Liver (tissue), 9 donors: ENCODE results near the gene NFATC2. TPM values are rescaled to one million over a fixed set of nuclear protein-coding genes. Genes with fewer than 3 reads are reported as not detected.

Experiments used
- DNase-seq: peaks from one replicate; pipeline ENCODE4 v3.0.0-alpha.2; 2017; ENCODE audit warnings: low spot score
- H3K27ac ChIP-seq, 2 donors: one replicate each; pipeline ENCODE4 v1.7.0; 2013; ENCODE audit warnings: inconsistent platforms in 2 of 2, low read length in 2 of 2, control low read depth in 1 of 2, low read depth in 1 of 2, mild to moderate bottlenecking in 1 of 2
- H3K27me3 ChIP-seq, 4 donors: one replicate each; pipeline versions ENCODE4 v1.6.1 to v1.7.0; 2013; ENCODE audit warnings: low read length in 3 of 4, inconsistent platforms in 1 of 4, mild to moderate bottlenecking in 1 of 4, moderate library complexity in 1 of 4; ENCODE audit not compliant: control insufficient read depth in 4 of 4, insufficient read depth in 4 of 4
- H3K36me3 ChIP-seq, 4 donors: one replicate each; pipeline versions ENCODE4 v1.6.1 to v1.7.0; 2013; ENCODE audit warnings: low read length in 3 of 4, mild to moderate bottlenecking in 3 of 4, low read depth in 1 of 4, moderate library complexity in 1 of 4; ENCODE audit not compliant: control insufficient read depth in 4 of 4, insufficient read depth in 3 of 4
- H3K4me1 ChIP-seq, 4 donors: one replicate each; pipeline versions ENCODE4 v1.6.1 to v1.7.0; 2013; ENCODE audit warnings: low read length in 3 of 4, mild to moderate bottlenecking in 3 of 4, moderate library complexity in 1 of 4; ENCODE audit not compliant: control insufficient read depth in 4 of 4, insufficient read depth in 4 of 4
- H3K4me3 ChIP-seq, 3 donors: one replicate each; pipeline versions ENCODE4 v1.6.1 to v1.7.0; 2013; ENCODE audit warnings: low read length in 3 of 3, control low read depth in 1 of 3, low read depth in 1 of 3, mild to moderate bottlenecking in 1 of 3
- H3K9ac ChIP-seq, 2 donors: one replicate each; pipeline ENCODE4 v1.7.0; 2013; ENCODE audit warnings: low read length in 2 of 2, mild to moderate bottlenecking in 2 of 2, moderate library complexity in 2 of 2, control low read depth in 1 of 2, low read depth in 1 of 2
- H3K9me3 ChIP-seq, 4 donors: one replicate each; pipeline versions ENCODE4 v1.6.1 to v1.7.0; 2013; ENCODE audit warnings: low read length in 3 of 4; ENCODE audit not compliant: control insufficient read depth in 4 of 4
- ATF3 ChIP-seq: IDR thresholded peaks from 2 replicates; pipeline ENCODE4 v1.6.1; 2016; ENCODE audit warnings: antibody characterized with exemption
- EGR1 ChIP-seq, 2 donors: IDR thresholded peaks; 2 replicates each; pipeline ENCODE4 v1.6.1; 2016 to 2018; ENCODE audit warnings: antibody characterized with exemption in 2 of 2, low read depth in 2 of 2
- FOXA1 ChIP-seq: IDR thresholded peaks from 2 replicates; pipeline ENCODE4 v1.6.1; 2016; ENCODE audit warnings: antibody characterized with exemption
- FOXA2 ChIP-seq: IDR thresholded peaks from 2 replicates; pipeline ENCODE4 v1.6.1; 2016; ENCODE audit warnings: antibody characterized with exemption
- GABPA ChIP-seq, 2 donors: IDR thresholded peaks in 1 of 2; conservative IDR thresholded peaks in 1 of 2; 2 replicates each; pipeline ENCODE4 v1.6.1; 2016; ENCODE audit warnings: antibody characterized with exemption in 2 of 2, mild to moderate bottlenecking in 1 of 2, moderate library complexity in 1 of 2
- HNF4A ChIP-seq, 2 donors: conservative IDR thresholded peaks; 2 replicates each; pipeline ENCODE4 v1.6.1; 2016; ENCODE audit warnings: antibody characterized with exemption in 2 of 2, mild to moderate bottlenecking in 2 of 2
- HNF4G ChIP-seq: IDR thresholded peaks from 2 replicates; pipeline ENCODE4 v1.6.1; 2016; ENCODE audit warnings: antibody characterized with exemption
- JUND ChIP-seq, 2 donors: IDR thresholded peaks; 2 replicates each; pipeline ENCODE4 v1.6.1; 2016; ENCODE audit warnings: antibody characterized with exemption in 2 of 2
- NR2F2 ChIP-seq: IDR thresholded peaks from 2 replicates; pipeline ENCODE4 v1.6.1; 2016; ENCODE audit warnings: antibody characterized with exemption
- RAD21 ChIP-seq, 2 donors: IDR thresholded peaks; 2 replicates each; pipeline ENCODE4 v1.6.1; 2016; ENCODE audit warnings: antibody characterized with exemption in 2 of 2, mild to moderate bottlenecking in 2 of 2
- RXRA ChIP-seq, 2 donors: IDR thresholded peaks; 2 replicates each; pipeline ENCODE4 v1.6.1; 2017 to 2018; ENCODE audit warnings: antibody characterized with exemption in 2 of 2, mild to moderate bottlenecking in 1 of 2
- SP1 ChIP-seq: IDR thresholded peaks from 2 replicates; pipeline ENCODE4 v1.6.1; 2018; ENCODE audit warnings: antibody characterized with exemption, mild to moderate bottlenecking
- TAF1 ChIP-seq: conservative IDR thresholded peaks from 2 replicates; pipeline ENCODE4 v1.6.1; 2016; ENCODE audit warnings: antibody characterized with exemption, mild to moderate bottlenecking
- YY1 ChIP-seq: IDR thresholded peaks from 2 replicates; pipeline ENCODE4 v1.6.1; 2016; ENCODE audit warnings: antibody characterized with exemption, mild to moderate bottlenecking
- ZBTB33 ChIP-seq: IDR thresholded peaks from 2 replicates; pipeline ENCODE4 v1.6.1; 2016; ENCODE audit warnings: antibody characterized with exemption
- WGBS: extraction: QIAGEN DNeasy Blood & Tissue Kit; methylation state at CpG from one replicate; pipeline ENCODE4 v1.1.7; 2013; 5-methylcytosine and 5-hydroxymethylcytosine counted together
- polyA plus RNA-seq, 2 donors: library from polyadenylated mRNA; stranded (reverse) in 1 of 2; unstranded in 1 of 2; fragments of 200-250 nt in 1 of 2; fragments of >200 nt in 1 of 2; fragmentation: Nextera tagmentation in 1 of 2; extraction: Ambion mirVana in 1 of 2; gene quantifications; one replicate each; pipeline versions ENCODE4 v1.2.1 to v1.2.3, GENCODE V29; 2013 to 2015
- total RNA-seq, 2 donors: library from RNA; depleted of rRNA; stranded (reverse); fragments of >200 nt; gene quantifications; one replicate each; pipeline ENCODE4 v1.2.3, GENCODE V29; 2014
- TF ChIP-seq, protein P1 (sequence below): IDR thresholded peaks from 2 replicates; pipeline ENCODE4 v1.6.1; 2016; ENCODE audit warnings: antibody characterized with exemption
- TF ChIP-seq, protein P2 (sequence below): fragments of 150-350 bp; IDR thresholded peaks from 2 replicates; pipeline ENCODE4 v1.5.1; 2017; ENCODE audit warnings: improper control_type of control experiment, low read depth, low read length; ENCODE audit not compliant: missing input control
- donor health status: healthy.
- donor health status: healthy.
- donor health status: healthy.
- donor health status: healthy.
- donor health status: healthy.

NFATC2 gene
- total and polyA plus RNA-seq, 4 donors = 1.2 to 6.7 (median 2.6) TPM

- H3K36me3 ChIP-seq = peaks cover 4 to 44% (median 15%) of the 10 kb centered on the region in 4 donors
- no peak overlapping the region for H3K4me3 ChIP-seq
- H3K9ac ChIP-seq = no peak overlapping the region
- WGBS = 97% methylated on average over 4 of the region's 4 CpGs
- no peaks in the 10 kb centered on the region for H3K27me3 ChIP-seq
- no peaks in the 10 kb centered on the region for H3K4me1 ChIP-seq
- H3K27ac ChIP-seq = no peak overlapping the region
- no peaks in the 10 kb centered on the region for H3K9me3 ChIP-seq
- TF ChIP-seq HNF4A (conservative IDR thresholded peaks at IDR 0.05) (no peak), YY1 (no peak), RXRA (IDR thresholded peaks at IDR 0.05) (no peak), FOXA2 (no peak), SP1 (no peak), HNF4G (no peak), FOXA1 (no peak), ZBTB33 (no peak)
- no peak for DNase-seq
Observed at GRCh38 chr20:51473256-51473655, 69.3 kb downstream of the NFATC2 start.

- Histone ChIP-seq H3K9me3 (no peaks in the 10 kb centered on the region), H3K4me1 (no peaks in the 10 kb centered on the region), H3K27ac (no peak overlapping the region), H3K36me3 (peaks cover 4 to 48% (median 15%) of the 10 kb centered on the region in 4 donors), H3K4me3 (no peak overlapping the region), H3K27me3 (no peaks in the 10 kb centered on the region), H3K9ac (no peak overlapping the region)
- 94% methylated on average over 3 of the region's 3 CpGs for WGBS
- TF ChIP-seq JUND (IDR thresholded peaks at IDR 0.05) (no peak), GABPA (IDR thresholded peaks at IDR 0.05 in 1 of 2, conservative IDR thresholded peaks at IDR 0.05 in 1 of 2) (no peak), HNF4A (conservative IDR thresholded peaks at IDR 0.05) (no peak), ZBTB33 (no peak), FOXA1 (no peak), TAF1 (no peak), ATF3 (no peak), RAD21 (IDR thresholded peaks at IDR 0.05) (no peak), NR2F2 (no peak), EGR1 (IDR thresholded peaks at IDR 0.05; ENCODE audit: low read depth in 2 of 2) (no peak), HNF4G (no peak)
- TF ChIP-seq, protein P1, sequence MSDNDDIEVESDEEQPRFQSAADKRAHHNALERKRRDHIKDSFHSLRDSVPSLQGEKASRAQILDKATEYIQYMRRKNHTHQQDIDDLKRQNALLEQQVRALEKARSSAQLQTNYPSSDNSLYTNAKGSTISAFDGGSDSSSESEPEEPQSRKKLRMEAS = no peak
- TF ChIP-seq, protein P2, sequence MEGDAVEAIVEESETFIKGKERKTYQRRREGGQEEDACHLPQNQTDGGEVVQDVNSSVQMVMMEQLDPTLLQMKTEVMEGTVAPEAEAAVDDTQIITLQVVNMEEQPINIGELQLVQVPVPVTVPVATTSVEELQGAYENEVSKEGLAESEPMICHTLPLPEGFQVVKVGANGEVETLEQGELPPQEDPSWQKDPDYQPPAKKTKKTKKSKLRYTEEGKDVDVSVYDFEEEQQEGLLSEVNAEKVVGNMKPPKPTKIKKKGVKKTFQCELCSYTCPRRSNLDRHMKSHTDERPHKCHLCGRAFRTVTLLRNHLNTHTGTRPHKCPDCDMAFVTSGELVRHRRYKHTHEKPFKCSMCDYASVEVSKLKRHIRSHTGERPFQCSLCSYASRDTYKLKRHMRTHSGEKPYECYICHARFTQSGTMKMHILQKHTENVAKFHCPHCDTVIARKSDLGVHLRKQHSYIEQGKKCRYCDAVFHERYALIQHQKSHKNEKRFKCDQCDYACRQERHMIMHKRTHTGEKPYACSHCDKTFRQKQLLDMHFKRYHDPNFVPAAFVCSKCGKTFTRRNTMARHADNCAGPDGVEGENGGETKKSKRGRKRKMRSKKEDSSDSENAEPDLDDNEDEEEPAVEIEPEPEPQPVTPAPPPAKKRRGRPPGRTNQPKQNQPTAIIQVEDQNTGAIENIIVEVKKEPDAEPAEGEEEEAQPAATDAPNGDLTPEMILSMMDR = no peak
- DNase-seq = no peak
Observed at GRCh38 chr20:51470907-51471411, 71.6 kb downstream of the NFATC2 start.
